CD8-positive, alpha-beta memory T cell (primary cell): ENCODE results near the gene ZNF564. TPM values are rescaled to one million over a fixed set of nuclear protein-coding genes. Genes with fewer than 3 reads are reported as not detected.
"Not testable (repeated sequence)": the region's sequence is repeated elsewhere in the genome, so short reads cannot be mapped to it uniquely, and the experiment has no call there.

ENCODE experiments used
- CTCF ChIA-PET: fragments of 350-600 bp; sonication (Branson Sonifier 250); formaldehyde crosslinking; loops from one replicate; lab custom pipeline; 2021; ENCODE audit warnings: antibody characterized with exemption; lab: Charles Lee
- POLR2A ChIA-PET: fragments of 350-600 bp; sonication (Branson Sonifier 250); formaldehyde crosslinking; loops from one replicate; lab custom pipeline; 2021; ENCODE audit warnings: antibody characterized with exemption; lab: Charles Lee
- DNase-seq, 5 donors: peaks; one replicate each; pipeline versions ENCODE4 v3.0.0 to v3.0.0-alpha.2; 2020 to 2022; ENCODE audit warnings: mixed read lengths in 1 of 5
- H3K27ac ChIP-seq: one replicate; pipeline ENCODE4 v1.7.0; 2013; ENCODE audit warnings: low read depth, mild to moderate bottlenecking, low read length, moderate library complexity
- H3K27me3 ChIP-seq: 2 replicates; pipeline ENCODE4 v1.7.0; 2013; ENCODE audit warnings: low read length, mild to moderate bottlenecking; ENCODE audit not compliant: insufficient read depth, poor library complexity, severe bottlenecking
- H3K36me3 ChIP-seq: 2 replicates; pipeline ENCODE4 v1.7.0; 2013; ENCODE audit warnings: mild to moderate bottlenecking, low read length, moderate library complexity; ENCODE audit not compliant: insufficient read depth
- H3K4me1 ChIP-seq: 2 replicates; pipeline ENCODE4 v1.7.0; 2013; ENCODE audit warnings: mild to moderate bottlenecking, low read length, moderate library complexity; ENCODE audit not compliant: insufficient read depth
- H3K4me3 ChIP-seq: 2 replicates; pipeline ENCODE4 v1.7.0; 2013; ENCODE audit warnings: mild to moderate bottlenecking, low read length
- H3K9me3 ChIP-seq: 2 replicates; pipeline ENCODE4 v1.7.0; 2013; ENCODE audit warnings: mild to moderate bottlenecking, low read length
- H3K27ac Mint-ChIP-seq, 8 donors: one replicate each; pipeline ENCODE4 v1.8.0; 2020 to 2021; ENCODE audit warnings: mixed read lengths in 8 of 8, mild to moderate bottlenecking in 6 of 8, inconsistent platforms in 3 of 8, moderate library complexity in 3 of 8
- H3K27me3 Mint-ChIP-seq, 2 donors: one replicate each; pipeline ENCODE4 v1.8.0; 2020 to 2021; ENCODE audit warnings: mixed read lengths in 2 of 2, mild to moderate bottlenecking in 1 of 2, moderate library complexity in 1 of 2
- H3K36me3 Mint-ChIP-seq, 3 donors: one replicate each; pipeline ENCODE4 v1.8.0; 2020 to 2021; ENCODE audit warnings: mixed read lengths in 3 of 3, inconsistent platforms in 1 of 3, mild to moderate bottlenecking in 1 of 3
- H3K4me1 Mint-ChIP-seq, 3 donors: one replicate each; pipeline ENCODE4 v1.8.0; 2020 to 2021; ENCODE audit warnings: mixed read lengths in 3 of 3, inconsistent platforms in 1 of 3, mild to moderate bottlenecking in 1 of 3
- H3K4me3 Mint-ChIP-seq, 7 donors: one replicate each; pipeline ENCODE4 v1.8.0; 2020 to 2021; ENCODE audit warnings: mixed read lengths in 7 of 7, mild to moderate bottlenecking in 6 of 7, moderate library complexity in 4 of 7, inconsistent platforms in 2 of 7
- H3K9me3 Mint-ChIP-seq, 5 donors: one replicate each; pipeline ENCODE4 v1.8.0; 2020 to 2022; ENCODE audit warnings: mixed read lengths in 5 of 5, mild to moderate bottlenecking in 3 of 5, moderate library complexity in 2 of 5, inconsistent platforms in 1 of 5
- polyA plus RNA-seq: library from polyadenylated mRNA; unstranded; fragments of 300-500 nt; fragmentation: Illumina TruSeq; gene quantifications from one replicate; pipeline ENCODE4 v1.2.3, GENCODE V29; 2021
- total RNA-seq, 2 experiments: library from RNA; stranded (reverse); gene quantifications; one replicate each; pipeline ENCODE4 v1.2.3, GENCODE V29; 2021

The ZNF564 gene
- total and polyA plus RNA-seq, 3 experiments from 2014 or later, result 7.4 to 16.7 (median 8.0) TPM

DNA sequence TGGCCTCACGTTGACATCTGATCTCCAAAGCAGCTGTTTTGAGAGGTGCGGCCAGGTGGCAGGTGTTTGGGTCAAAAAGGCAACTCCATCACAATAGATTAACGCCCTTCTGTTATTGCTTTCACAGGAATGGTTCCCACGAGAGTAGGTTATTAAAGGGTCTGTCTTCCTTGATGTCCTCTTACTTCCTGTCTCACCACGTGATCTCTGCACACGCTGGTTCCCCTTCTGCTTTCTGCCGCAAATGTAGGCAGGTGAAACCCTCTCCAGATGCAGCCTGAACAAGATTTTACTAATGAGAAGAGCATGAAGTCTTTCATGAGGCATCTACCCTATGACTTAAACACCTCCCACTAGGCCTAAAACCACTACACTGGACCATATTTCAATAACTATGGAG lies 22.8 kb upstream of the ZNF564 start:
- Mint-ChIP-seq H3K4me3 (peak overlapping the region in 2 of 7 donors; percentile 15 to 19), H3K27me3 (no peaks in the 10 kb centered on the region), H3K4me1 (peaks cover 4 to 8% (median 7%) of the 10 kb centered on the region in 3 donors), H3K36me3 (peaks cover 3 to 13% (median 11%) of the 10 kb centered on the region in 3 donors), H3K9me3 (peaks cover 0 to 6% (median 0%) of the 10 kb centered on the region in 5 donors), H3K27ac (peak overlapping the region in 5 of 8 donors; percentile 17 to 73 (median 55))
- Histone ChIP-seq H3K4me3 (no peak overlapping the region), H3K9me3 (no peaks in the 10 kb centered on the region), H3K4me1 (peaks cover 8% of the 10 kb centered on the region), H3K27ac (no peak overlapping the region), H3K36me3 (no peaks in the 10 kb centered on the region), H3K27me3 (no peaks in the 10 kb centered on the region)
- POLR2A ChIA-PET, result interaction anchor here (0.6 to 0.7 kb wide), 2 partner anchors 21 to 95 kb away, joined by 3 read pairs; no protein-coding TSS in a partner anchor
- DNase-seq, result peak in 1 of 5 donors; percentile 20
- CTCF ChIA-PET, result interaction anchor here (1.9 kb wide), 1 partner anchor 184 kb away, joined by 4 read pairs; no protein-coding TSS in a partner anchor

GRCh38 chr19:12567951-12568350 lies 16.7 kb upstream of the ZNF564 start:
- Histone ChIP-seq H3K27me3 (no peaks in the 10 kb centered on the region), H3K4me3 (no peak overlapping the region), H3K27ac (no peak overlapping the region), H3K4me1 (no peaks in the 10 kb centered on the region), H3K36me3 (no peaks in the 10 kb centered on the region), H3K9me3 (no peaks in the 10 kb centered on the region)
- ChIA-PET CTCF (interaction anchor here (1.2 to 1.5 kb wide), 2 partner anchors 104 to 108 kb away, joined by 5 to 7 read pairs; no protein-coding TSS in a partner anchor), POLR2A (no interaction called here)
- no peak for DNase-seq
- peaks cover 4 to 6% (median 5%) of the 10 kb centered on the region in 3 donors for H3K4me1 Mint-ChIP-seq
- H3K4me3 Mint-ChIP-seq, result no peak overlapping the region
- no peaks in the 10 kb centered on the region for H3K36me3 Mint-ChIP-seq
- peaks cover 0 to 3% of the 10 kb centered on the region in 2 donors for H3K27me3 Mint-ChIP-seq
- H3K9me3 Mint-ChIP-seq, result no peaks in the 10 kb centered on the region
- H3K27ac Mint-ChIP-seq, result no peak overlapping the region

GRCh38 chr19:12566380-12566779 lies 15.1 kb upstream of the ZNF564 start:
- H3K4me3 ChIP-seq, POLR2A ChIA-PET, DNase-seq, H3K27me3 ChIP-seq, H3K36me3 Mint-ChIP-seq, H3K9me3 Mint-ChIP-seq, H3K4me1 Mint-ChIP-seq, H3K36me3 ChIP-seq, H3K27me3 Mint-ChIP-seq, H3K27ac Mint-ChIP-seq, H3K4me1 ChIP-seq, H3K9me3 ChIP-seq, H3K4me3 Mint-ChIP-seq, H3K27ac ChIP-seq: not testable (repeated sequence)
- CTCF ChIA-PET, result interaction anchor here (1.1 kb wide), 1 partner anchor 105 kb away, joined by 4 read pairs; no protein-coding TSS in a partner anchor

GRCh38 chr19:12564016-12564664 lies 12.9 kb upstream of the ZNF564 start:
- no peaks in the 10 kb centered on the region for H3K9me3 Mint-ChIP-seq
- H3K4me1 Mint-ChIP-seq, result peaks cover 4 to 6% (median 5%) of the 10 kb centered on the region in 3 donors
- POLR2A ChIA-PET, result interaction anchor here (0.5 to 0.8 kb wide), 6 partner anchors 57 to 1144 kb away, joined by 3 to 7 read pairs (median 4); partner anchors contain the start of gene DHPS
- H3K27ac ChIP-seq, result no peak overlapping the region
- peaks cover 0 to 3% of the 10 kb centered on the region in 2 donors for H3K27me3 Mint-ChIP-seq
- DNase-seq, result peak; percentile 80 to 90 (median 86)
- H3K27ac Mint-ChIP-seq, result peak overlapping the region in 4 of 8 donors; percentile 2 to 71 (median 44)
- no peak overlapping the region for H3K4me3 Mint-ChIP-seq
- CTCF ChIA-PET, result interaction anchor here (0.7 to 2.7 kb wide), 11 partner anchors 9 to 196 kb away, joined by 3 to 19 read pairs (median 4); partner anchors contain the start of genes MAN2B1 and WDR83
- no peaks in the 10 kb centered on the region for H3K4me1 ChIP-seq
- H3K27me3 ChIP-seq, result no peaks in the 10 kb centered on the region
- H3K9me3 ChIP-seq, result no peaks in the 10 kb centered on the region
- no peaks in the 10 kb centered on the region for H3K36me3 Mint-ChIP-seq
- no peaks in the 10 kb centered on the region for H3K36me3 ChIP-seq
- no peak overlapping the region for H3K4me3 ChIP-seq

DNA sequence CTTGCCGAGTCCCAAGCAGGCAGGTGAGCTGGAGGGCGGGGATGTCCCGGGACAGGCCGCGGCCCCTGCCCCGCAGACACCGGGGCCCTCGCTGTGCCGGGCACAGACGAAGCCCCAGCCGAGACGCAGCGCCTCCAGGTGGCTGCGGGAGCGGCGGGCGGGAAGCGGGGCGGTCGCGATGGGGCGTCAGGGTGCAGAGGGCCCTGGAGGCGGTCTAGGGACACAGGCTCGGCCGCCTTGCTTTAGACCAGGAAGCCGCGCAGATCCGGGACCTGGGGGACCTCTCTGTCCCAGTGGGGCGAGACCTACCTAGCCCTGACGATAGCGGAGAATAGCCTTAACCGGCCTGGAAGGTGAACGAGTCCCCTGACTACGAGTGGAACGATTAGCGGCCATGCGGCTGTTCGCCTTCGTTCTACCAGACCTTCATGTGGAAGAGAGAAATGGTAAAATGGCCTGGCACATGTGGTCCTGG lies 4.2 kb upstream of the ZNF564 start:
- Mint-ChIP-seq H3K4me3 (no peak overlapping the region), H3K9me3 (no peaks in the 10 kb centered on the region), H3K36me3 (peaks cover 0 to 10% (median 4%) of the 10 kb centered on the region in 3 donors), H3K4me1 (peaks cover 12 to 22% (median 14%) of the 10 kb centered on the region in 3 donors), H3K27me3 (peaks cover 0 to 2% of the 10 kb centered on the region in 2 donors), H3K27ac (no peak overlapping the region)
- Histone ChIP-seq H3K4me1 (peaks cover 13% of the 10 kb centered on the region), H3K27me3 (no peaks in the 10 kb centered on the region), H3K9me3 (no peaks in the 10 kb centered on the region), H3K36me3 (no peaks in the 10 kb centered on the region), H3K27ac (no peak overlapping the region), H3K4me3 (no peak overlapping the region)
- no peak for DNase-seq
- ChIA-PET POLR2A (no interaction called here), CTCF (no interaction called here)

DNA sequence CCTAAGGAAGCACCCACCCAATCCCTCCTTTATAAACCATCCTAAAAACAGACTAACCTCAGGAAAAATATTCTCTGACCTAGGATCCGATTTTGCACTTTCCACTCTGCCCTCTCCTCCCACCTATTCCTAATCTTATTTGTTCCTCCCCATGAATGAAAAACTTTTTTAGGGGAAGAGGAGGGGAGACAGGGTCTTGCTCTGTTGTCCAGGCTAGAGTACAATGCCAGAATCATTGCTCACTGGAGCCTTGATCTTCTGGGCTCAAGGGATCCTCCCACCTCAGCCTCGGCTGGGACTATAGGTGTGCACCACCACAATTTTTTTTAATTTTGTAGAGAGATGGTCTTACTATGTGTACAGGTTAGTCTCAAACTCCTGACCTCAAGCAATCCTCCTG lies 4.4 kb downstream of the ZNF564 start:
- H3K36me3 Mint-ChIP-seq, result peaks cover 15 to 58% (median 23%) of the 10 kb centered on the region in 3 donors
- Histone ChIP-seq H3K9me3 (no peaks in the 10 kb centered on the region), H3K4me1 (peaks cover 41% of the 10 kb centered on the region), H3K36me3 (peaks cover 4% of the 10 kb centered on the region), H3K27me3 (no peaks in the 10 kb centered on the region), H3K27ac (no peak overlapping the region), H3K4me3 (no peak overlapping the region)
- CTCF ChIA-PET, result no interaction called here
- H3K9me3 Mint-ChIP-seq, result peaks cover 0 to 4% (median 0%) of the 10 kb centered on the region in 5 donors
- H3K27ac Mint-ChIP-seq, result peak overlapping the region in 7 of 8 donors; percentile 7 to 93 (median 47)
- POLR2A ChIA-PET, result no interaction called here
- H3K4me3 Mint-ChIP-seq, result peak overlapping the region in 5 of 7 donors; percentile 20 to 58 (median 25)
- peaks cover 0 to 2% of the 10 kb centered on the region in 2 donors for H3K27me3 Mint-ChIP-seq
- H3K4me1 Mint-ChIP-seq, result peaks cover 55 to 80% (median 68%) of the 10 kb centered on the region in 3 donors
- DNase-seq, result no peak

- POLR2A ChIA-PET, result no interaction called here
- no peaks in the 10 kb centered on the region for H3K27me3 Mint-ChIP-seq
Observed at GRCh38 chr19:12546068-12546467, 5.2 kb downstream of the ZNF564 start.

More at GRCh38 chr19:12546068-12546467, 5.2 kb downstream of the ZNF564 start:
- Histone ChIP-seq H3K27me3 (no peaks in the 10 kb centered on the region), H3K4me1 (peaks cover 38% of the 10 kb centered on the region), H3K4me3 (no peak overlapping the region), H3K27ac (no peak overlapping the region), H3K9me3 (no peaks in the 10 kb centered on the region), H3K36me3 (peaks cover 4% of the 10 kb centered on the region)
- Mint-ChIP-seq H3K36me3 (peaks cover 11 to 55% (median 23%) of the 10 kb centered on the region in 3 donors), H3K9me3 (peaks cover 0 to 4% (median 0%) of the 10 kb centered on the region in 5 donors), H3K4me3 (peak overlapping the region in 3 of 7 donors; percentile 21 to 78 (median 41)), H3K4me1 (peaks cover 48 to 72% (median 61%) of the 10 kb centered on the region in 3 donors), H3K27ac (peak overlapping the region in 5 of 8 donors; percentile 21 to 76 (median 65))
- CTCF ChIA-PET, result interaction anchor here (1.0 kb wide), 1 partner anchor 16 kb away, joined by 3 read pairs; no protein-coding TSS in a partner anchor
- DNase-seq, result no peak
